GM18867 (cell line): ENCODE results near the gene ZNF184.
"Not testable (repeated sequence)": the region's sequence is repeated elsewhere in the genome, so short reads cannot be mapped to it uniquely, and the experiment has no call there.

ENCODE experiments used
- ATAC-seq: cut with Tn5 transposase; IDR thresholded peaks from one replicate; pipeline ENCODE4 v1.9.1; 2021; ENCODE audit warnings: mild to moderate bottlenecking, moderate library complexity; ENCODE audit not compliant: unreplicated experiment

Gene ZNF184

GRCh38 chr6:27426045-27426620 lies 46.8 kb downstream of the ZNF184 start:
- no peak for ATAC-seq

- ATAC-seq = not testable (repeated sequence)
These were observed 48.1 kb downstream of the ZNF184 start for GRCh38 chr6:27424851-27425250.

GRCh38 chr6:27422651-27423332 lies 50.1 kb downstream of the ZNF184 start:
- no peak for ATAC-seq

- no peak for ATAC-seq
These were observed 53.5 kb downstream of the ZNF184 start for GRCh38 chr6:27419363-27419762.

- ATAC-seq = no peak
These were observed 57.0 kb downstream of the ZNF184 start for GRCh38 chr6:27415898-27416297.

GRCh38 chr6:27414996-27415395 lies 57.9 kb downstream of the ZNF184 start:
- no peak for ATAC-seq

GRCh38 chr6:27414300-27414699 lies 58.6 kb downstream of the ZNF184 start:
- ATAC-seq = no peak

GRCh38 chr6:27407153-27407814 lies 65.6 kb downstream of the ZNF184 start:
- no peak for ATAC-seq

- ATAC-seq = no peak
These were observed 66.8 kb downstream of the ZNF184 start for GRCh38 chr6:27406085-27406484.

GRCh38 chr6:27400877-27401642 lies 71.8 kb downstream of the ZNF184 start:
- no peak for ATAC-seq
